22Rv1 (cell line): ENCODE results near the gene DCAF8L1.

ENCODE experiments used
- ZFX ChIP-seq: fragments of 450-650 bp; IDR thresholded peaks from 2 replicates; pipeline ENCODE4 v1.6.1; 2017; ENCODE audit warnings: antibody characterized with exemption, borderline replicate concordance
- TF ChIP-seq, protein P1 (sequence below): fragments of 450-650 bp; IDR thresholded peaks from 2 replicates; pipeline ENCODE4 v1.5.1; 2017; ENCODE audit warnings: mild to moderate bottlenecking

DNA sequence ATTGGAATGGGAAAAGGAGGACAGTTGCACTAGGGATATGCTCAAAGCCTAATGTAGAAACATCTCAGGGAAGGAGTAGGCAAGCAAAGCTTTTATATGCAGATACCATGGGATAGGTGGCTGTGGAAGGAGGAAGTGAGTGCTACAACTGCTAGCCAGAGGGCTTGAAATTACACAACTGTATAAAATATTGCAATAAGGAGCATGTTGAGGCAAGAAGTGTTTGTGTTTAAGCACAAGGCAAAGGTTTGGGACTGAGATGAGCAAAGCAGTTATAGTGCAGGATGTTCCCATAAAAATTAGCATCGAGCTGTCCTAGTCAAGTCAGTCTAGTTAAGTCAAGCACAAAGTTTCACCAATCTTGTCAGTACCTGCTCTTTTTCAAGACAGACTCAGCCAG is 35.6 kb upstream of the DCAF8L1 start:
- TF ChIP-seq, protein P1, sequence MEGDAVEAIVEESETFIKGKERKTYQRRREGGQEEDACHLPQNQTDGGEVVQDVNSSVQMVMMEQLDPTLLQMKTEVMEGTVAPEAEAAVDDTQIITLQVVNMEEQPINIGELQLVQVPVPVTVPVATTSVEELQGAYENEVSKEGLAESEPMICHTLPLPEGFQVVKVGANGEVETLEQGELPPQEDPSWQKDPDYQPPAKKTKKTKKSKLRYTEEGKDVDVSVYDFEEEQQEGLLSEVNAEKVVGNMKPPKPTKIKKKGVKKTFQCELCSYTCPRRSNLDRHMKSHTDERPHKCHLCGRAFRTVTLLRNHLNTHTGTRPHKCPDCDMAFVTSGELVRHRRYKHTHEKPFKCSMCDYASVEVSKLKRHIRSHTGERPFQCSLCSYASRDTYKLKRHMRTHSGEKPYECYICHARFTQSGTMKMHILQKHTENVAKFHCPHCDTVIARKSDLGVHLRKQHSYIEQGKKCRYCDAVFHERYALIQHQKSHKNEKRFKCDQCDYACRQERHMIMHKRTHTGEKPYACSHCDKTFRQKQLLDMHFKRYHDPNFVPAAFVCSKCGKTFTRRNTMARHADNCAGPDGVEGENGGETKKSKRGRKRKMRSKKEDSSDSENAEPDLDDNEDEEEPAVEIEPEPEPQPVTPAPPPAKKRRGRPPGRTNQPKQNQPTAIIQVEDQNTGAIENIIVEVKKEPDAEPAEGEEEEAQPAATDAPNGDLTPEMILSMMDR: no peak
- no peak for TF ChIP-seq ZFX
